Liver (tissue), 3 donors: ENCODE data around the gene WAPL.

Experiments
- EGR1 ChIP-seq, 2 donors: IDR thresholded peaks; 2 replicates each; pipeline ENCODE4 v1.6.1; 2016 to 2018; ENCODE audit warnings: antibody characterized with exemption in 2 of 2, low read depth in 2 of 2
- FOXA2 ChIP-seq: IDR thresholded peaks from 2 replicates; pipeline ENCODE4 v1.6.1; 2016; ENCODE audit warnings: antibody characterized with exemption
- GABPA ChIP-seq, 2 donors: IDR thresholded peaks in 1 of 2; conservative IDR thresholded peaks in 1 of 2; 2 replicates each; pipeline ENCODE4 v1.6.1; 2016; ENCODE audit warnings: antibody characterized with exemption in 2 of 2, mild to moderate bottlenecking in 1 of 2, moderate library complexity in 1 of 2
- HNF4A ChIP-seq, 2 donors: conservative IDR thresholded peaks; 2 replicates each; pipeline ENCODE4 v1.6.1; 2016; ENCODE audit warnings: antibody characterized with exemption in 2 of 2, mild to moderate bottlenecking in 2 of 2
- RAD21 ChIP-seq, 2 donors: IDR thresholded peaks; 2 replicates each; pipeline ENCODE4 v1.6.1; 2016; ENCODE audit warnings: antibody characterized with exemption in 2 of 2, mild to moderate bottlenecking in 2 of 2
- RXRA ChIP-seq, 2 donors: IDR thresholded peaks; 2 replicates each; pipeline ENCODE4 v1.6.1; 2017 to 2018; ENCODE audit warnings: antibody characterized with exemption in 2 of 2, mild to moderate bottlenecking in 1 of 2
- SP1 ChIP-seq: IDR thresholded peaks from 2 replicates; pipeline ENCODE4 v1.6.1; 2018; ENCODE audit warnings: antibody characterized with exemption, mild to moderate bottlenecking
- TAF1 ChIP-seq: conservative IDR thresholded peaks from 2 replicates; pipeline ENCODE4 v1.6.1; 2016; ENCODE audit warnings: antibody characterized with exemption, mild to moderate bottlenecking
- YY1 ChIP-seq: IDR thresholded peaks from 2 replicates; pipeline ENCODE4 v1.6.1; 2016; ENCODE audit warnings: antibody characterized with exemption, mild to moderate bottlenecking
- TF ChIP-seq, protein P1 (sequence below): fragments of 150-350 bp; IDR thresholded peaks from 2 replicates; pipeline ENCODE4 v1.5.1; 2017; ENCODE audit warnings: improper control_type of control experiment, low read depth, low read length; ENCODE audit not compliant: missing input control
- TF ChIP-seq, protein P2 (sequence below): IDR thresholded peaks from 2 replicates; pipeline ENCODE4 v1.6.1; 2016; ENCODE audit warnings: antibody characterized with exemption, mild to moderate bottlenecking
- TF ChIP-seq, protein P3 (sequence below): IDR thresholded peaks from 2 replicates; pipeline ENCODE4 v1.6.1; 2016; ENCODE audit warnings: antibody characterized with exemption
- donor health status: healthy.
- donor health status: healthy.

DNA sequence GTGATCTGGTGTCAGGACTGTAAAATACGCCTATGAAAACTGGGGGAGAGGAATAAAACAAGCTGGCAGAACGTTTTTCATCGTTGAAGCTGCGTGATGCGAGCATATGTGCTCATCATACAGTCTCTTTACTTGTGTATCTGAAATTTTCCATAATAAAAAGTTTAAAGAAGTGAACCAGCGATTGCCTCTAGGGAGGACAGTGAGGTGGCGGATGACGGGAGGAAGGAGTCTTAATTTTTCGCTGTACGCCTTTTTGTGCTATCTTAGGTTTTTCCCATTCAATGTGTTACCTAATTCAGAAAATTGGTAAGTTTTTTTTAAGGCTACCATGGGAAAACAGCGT, 891 bp upstream of the WAPL start:
- TF ChIP-seq, protein P1, sequence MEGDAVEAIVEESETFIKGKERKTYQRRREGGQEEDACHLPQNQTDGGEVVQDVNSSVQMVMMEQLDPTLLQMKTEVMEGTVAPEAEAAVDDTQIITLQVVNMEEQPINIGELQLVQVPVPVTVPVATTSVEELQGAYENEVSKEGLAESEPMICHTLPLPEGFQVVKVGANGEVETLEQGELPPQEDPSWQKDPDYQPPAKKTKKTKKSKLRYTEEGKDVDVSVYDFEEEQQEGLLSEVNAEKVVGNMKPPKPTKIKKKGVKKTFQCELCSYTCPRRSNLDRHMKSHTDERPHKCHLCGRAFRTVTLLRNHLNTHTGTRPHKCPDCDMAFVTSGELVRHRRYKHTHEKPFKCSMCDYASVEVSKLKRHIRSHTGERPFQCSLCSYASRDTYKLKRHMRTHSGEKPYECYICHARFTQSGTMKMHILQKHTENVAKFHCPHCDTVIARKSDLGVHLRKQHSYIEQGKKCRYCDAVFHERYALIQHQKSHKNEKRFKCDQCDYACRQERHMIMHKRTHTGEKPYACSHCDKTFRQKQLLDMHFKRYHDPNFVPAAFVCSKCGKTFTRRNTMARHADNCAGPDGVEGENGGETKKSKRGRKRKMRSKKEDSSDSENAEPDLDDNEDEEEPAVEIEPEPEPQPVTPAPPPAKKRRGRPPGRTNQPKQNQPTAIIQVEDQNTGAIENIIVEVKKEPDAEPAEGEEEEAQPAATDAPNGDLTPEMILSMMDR = no peak
- TF ChIP-seq TAF1 (no peak), RAD21 (IDR thresholded peaks at IDR 0.05) (no peak), SP1 (no peak), HNF4A (conservative IDR thresholded peaks at IDR 0.05) (no peak), RXRA (IDR thresholded peaks at IDR 0.05) (no peak), GABPA (IDR thresholded peaks at IDR 0.05 in 1 of 2, conservative IDR thresholded peaks at IDR 0.05 in 1 of 2) (no peak), YY1 (no peak), FOXA2 (no peak), EGR1 (IDR thresholded peaks at IDR 0.05; ENCODE audit: low read depth in 2 of 2) (no peak)
- TF ChIP-seq, protein P2, sequence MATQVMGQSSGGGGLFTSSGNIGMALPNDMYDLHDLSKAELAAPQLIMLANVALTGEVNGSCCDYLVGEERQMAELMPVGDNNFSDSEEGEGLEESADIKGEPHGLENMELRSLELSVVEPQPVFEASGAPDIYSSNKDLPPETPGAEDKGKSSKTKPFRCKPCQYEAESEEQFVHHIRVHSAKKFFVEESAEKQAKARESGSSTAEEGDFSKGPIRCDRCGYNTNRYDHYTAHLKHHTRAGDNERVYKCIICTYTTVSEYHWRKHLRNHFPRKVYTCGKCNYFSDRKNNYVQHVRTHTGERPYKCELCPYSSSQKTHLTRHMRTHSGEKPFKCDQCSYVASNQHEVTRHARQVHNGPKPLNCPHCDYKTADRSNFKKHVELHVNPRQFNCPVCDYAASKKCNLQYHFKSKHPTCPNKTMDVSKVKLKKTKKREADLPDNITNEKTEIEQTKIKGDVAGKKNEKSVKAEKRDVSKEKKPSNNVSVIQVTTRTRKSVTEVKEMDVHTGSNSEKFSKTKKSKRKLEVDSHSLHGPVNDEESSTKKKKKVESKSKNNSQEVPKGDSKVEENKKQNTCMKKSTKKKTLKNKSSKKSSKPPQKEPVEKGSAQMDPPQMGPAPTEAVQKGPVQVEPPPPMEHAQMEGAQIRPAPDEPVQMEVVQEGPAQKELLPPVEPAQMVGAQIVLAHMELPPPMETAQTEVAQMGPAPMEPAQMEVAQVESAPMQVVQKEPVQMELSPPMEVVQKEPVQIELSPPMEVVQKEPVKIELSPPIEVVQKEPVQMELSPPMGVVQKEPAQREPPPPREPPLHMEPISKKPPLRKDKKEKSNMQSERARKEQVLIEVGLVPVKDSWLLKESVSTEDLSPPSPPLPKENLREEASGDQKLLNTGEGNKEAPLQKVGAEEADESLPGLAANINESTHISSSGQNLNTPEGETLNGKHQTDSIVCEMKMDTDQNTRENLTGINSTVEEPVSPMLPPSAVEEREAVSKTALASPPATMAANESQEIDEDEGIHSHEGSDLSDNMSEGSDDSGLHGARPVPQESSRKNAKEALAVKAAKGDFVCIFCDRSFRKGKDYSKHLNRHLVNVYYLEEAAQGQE = no peak
- TF ChIP-seq, protein P3, sequence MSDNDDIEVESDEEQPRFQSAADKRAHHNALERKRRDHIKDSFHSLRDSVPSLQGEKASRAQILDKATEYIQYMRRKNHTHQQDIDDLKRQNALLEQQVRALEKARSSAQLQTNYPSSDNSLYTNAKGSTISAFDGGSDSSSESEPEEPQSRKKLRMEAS = no peak
